HG03103 (cell line): Measurements from ENCODE around the gene SMARCD2.
A peak's percentile ranks its signal among the peaks of the same experiment; 100 is the strongest.
"Not testable (repeated sequence)": the region's sequence is repeated elsewhere in the genome, so short reads cannot be mapped to it uniquely, and the experiment has no call there.

Experiments
- ATAC-seq: cut with Tn5 transposase; IDR thresholded peaks from one replicate; pipeline ENCODE4 v1.9.1; 2021; ENCODE audit warnings: low read depth; ENCODE audit not compliant: unreplicated experiment

Gene SMARCD2

DNA sequence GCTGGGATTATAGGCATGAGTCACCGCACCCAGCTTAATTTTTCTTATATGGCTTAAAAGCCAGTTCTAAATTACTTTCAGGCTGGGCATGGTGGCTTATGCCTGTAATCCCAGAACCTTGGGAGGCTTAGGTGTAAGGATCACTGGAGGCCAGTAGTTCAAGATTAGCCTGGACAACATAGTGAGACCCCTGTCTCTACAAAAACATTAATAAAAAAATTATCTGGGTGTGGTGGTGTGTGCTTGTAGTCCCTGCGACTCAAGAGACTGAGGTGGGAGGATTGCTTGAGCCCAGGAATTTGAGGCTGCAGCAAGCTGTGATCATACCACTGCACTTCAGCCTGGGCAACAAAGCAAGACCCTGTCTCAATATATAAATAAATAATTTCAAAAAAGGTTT, 10.8 kb upstream of the SMARCD2 start:
- no peak for ATAC-seq

DNA sequence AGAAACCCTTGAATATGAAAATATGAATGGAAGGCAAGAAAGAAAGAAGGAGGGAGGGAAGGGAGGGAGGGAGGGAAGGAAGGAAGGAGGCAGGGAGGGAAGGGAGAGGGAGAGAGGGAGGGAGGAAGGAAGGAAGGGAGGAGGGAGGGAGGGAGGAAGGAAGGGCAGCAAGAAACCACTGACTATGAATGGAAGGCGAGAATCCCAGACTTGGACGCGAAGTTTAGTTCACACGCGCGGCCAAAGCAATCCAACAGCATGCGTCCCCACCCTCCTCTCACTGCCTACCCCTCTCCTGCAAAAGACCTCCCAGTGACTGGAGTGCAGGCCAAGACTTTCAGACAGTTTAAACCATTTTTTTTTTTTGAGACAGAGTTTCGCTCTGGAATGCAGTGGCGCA, 7.9 kb upstream of the SMARCD2 start:
- no peak for ATAC-seq

DNA sequence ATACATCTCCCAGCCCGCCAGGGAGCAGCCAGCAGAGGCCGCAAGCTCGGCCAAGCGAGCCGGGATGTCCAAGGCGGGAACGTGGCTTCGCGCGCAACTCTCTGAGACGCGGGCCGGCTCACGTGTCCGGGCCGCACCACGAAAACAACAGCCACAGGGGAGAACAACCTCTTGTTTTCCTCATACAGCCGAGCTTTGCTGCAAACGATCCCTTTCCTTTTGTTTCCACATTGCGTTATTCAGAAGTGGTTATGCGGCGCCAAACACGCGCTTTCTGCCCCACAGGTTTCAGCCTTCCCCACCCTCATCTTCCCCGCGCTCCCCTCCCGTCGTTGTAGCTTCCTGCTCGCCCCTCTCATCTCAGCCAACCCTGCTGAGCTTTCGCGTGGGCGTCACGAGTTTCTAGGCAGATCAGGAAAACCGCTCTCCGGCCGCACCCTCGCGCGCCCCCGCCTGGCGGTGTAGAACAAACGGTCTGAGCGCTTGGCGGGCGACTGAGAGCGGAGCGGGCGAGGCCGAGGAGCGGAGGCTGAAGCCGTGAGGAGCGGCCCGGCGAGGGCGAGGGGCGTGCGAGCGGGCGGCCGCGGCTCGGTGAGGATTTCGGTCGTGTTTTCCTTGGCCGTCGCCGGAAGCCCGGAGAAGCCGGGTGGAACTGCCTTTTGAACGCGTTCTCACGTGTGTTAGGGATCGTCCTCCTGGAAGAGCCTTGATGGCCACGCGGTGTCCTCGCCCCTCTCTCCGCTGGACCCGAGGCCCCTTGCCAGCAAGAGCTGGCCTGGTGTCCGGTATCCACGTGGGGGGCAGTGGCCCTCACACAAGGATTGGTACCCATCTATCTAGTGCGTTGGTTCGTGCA, 6.6 kb upstream of the SMARCD2 start:
- peak; percentile 87 for ATAC-seq

DNA sequence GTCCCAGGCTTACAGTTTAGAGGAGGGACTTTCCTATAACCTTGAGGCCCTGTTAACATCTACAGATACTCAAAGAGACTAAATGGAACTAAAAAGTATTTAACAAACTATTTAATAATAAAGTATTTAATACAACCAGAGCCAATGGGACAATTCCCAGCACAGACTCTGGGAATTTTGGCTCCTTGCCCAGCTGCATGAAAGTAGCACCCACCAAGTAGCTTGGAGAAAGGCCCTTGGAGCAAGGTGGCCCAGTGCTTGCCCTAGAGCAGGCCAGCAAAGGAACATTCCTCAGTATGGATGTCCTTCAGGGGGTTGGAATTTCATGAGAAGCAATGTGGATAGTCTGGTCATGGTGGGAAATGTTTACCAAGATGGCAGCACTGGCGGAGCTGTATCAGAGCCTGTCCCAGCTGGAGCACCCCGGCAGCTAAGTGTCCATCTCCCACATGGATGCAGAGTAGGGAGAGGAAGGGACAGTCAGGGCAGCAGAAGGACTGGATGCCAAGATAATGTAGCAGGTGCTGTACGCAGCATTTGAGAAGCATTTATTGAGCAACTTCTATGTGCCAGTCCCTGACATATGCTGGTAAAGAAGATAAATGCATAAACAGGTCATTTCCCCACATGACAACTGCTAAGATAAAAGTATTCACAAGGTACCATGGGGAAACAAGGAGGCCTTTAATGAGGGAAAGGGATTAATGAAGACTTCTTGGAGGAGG, 5.2 kb upstream of the SMARCD2 start:
- ATAC-seq = no peak

DNA sequence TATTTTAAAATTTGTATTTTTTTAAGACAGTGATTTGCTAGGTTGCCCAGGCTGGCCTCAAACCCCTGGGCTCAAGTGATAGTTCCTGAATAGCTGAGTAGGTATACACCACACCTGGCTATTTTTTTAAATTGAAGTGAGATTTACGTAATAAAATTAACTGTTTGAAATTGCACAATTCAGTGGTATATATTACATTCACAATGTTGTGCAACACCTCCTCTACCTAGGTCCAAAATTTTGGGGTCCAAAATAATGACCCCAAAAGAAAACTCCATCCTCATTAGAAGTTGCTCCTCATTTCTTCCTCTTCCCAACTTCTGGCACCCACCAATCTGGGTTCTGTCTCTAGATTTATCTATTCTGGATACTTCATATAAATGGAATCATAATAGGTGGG, 3.0 kb upstream of the SMARCD2 start:
- ATAC-seq = no peak

DNA sequence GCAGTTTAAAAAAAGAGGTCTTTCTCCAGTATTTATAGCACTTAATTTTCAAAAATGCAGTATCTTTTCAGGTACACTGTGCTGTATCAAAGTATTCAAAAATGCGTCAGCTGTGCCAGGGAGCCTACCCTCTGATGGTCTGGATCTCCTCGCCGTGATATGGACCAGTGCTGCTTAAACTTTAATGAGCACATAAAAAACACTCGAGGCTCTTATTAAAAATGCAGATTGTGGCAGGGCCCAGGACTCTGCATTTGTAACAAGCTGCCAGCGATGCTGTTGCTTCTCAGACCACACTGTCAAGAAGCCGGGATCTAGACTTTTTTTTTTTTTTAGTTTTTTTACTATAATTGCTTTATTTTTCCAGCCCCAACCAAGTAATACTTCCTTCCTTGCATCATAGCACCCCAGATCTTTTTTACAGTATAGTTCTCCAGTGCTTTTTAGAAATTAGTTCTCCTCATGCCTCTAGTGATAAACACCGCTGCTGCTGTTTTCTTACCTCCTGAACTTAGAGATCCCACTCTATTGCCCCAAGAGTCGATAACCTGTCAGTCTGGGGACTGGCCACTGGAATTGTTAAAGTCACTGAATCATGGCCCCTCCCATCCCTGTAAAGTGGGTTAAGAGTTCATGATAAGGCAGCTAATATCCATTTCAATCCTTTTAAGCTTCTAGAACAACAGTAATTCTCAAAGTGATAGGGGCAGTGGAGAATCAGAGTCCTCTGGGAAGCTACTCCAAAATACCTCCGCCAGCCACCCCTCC, 1.6 kb upstream of the SMARCD2 start:
- ATAC-seq = no peak

DNA sequence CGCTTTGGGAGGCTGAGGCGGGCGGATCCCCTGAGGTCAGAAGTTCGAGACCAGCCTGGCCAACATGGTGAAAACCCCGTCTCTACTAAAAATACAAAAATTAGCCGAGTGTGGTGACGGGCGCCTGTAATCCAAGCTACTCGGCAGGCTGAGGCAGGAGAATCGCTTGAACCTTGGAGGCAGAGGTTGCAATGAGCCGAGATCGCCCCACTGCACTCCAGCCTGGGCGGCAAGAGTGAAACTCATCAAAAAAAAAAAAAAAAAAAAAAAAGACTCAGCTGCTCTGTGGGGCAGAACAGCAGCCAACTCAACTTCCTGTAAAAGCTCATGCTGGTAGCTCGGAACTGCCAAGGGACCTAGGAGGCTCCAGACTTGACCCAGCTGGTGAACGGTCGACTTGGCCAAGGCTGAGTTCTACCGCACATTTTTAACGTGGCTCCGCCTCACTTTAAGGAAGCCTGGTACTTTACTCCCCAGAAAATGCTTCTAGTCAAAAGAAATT, 953 bp upstream of the SMARCD2 start:
- ATAC-seq = not testable (repeated sequence)

DNA sequence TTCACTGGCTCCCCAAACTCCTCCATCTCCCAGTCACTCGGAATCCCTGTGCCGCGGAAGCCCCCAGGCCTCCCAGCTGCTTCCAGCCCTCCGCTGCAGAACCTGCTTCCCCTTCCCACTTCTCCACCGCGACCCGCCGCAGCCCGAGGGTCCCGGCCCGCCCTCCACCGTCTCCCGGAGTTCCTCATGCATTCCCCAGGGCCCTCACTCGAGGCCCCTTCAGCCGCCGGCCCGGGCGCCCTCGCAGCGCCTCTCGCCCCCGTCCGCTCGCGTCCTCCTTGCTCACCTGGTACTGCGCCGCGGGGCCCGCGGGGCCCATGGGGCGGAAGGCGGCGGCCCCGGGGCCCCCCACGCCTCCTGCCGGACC, 329 bp downstream of the SMARCD2 start:
- ATAC-seq = peak; percentile 16

DNA sequence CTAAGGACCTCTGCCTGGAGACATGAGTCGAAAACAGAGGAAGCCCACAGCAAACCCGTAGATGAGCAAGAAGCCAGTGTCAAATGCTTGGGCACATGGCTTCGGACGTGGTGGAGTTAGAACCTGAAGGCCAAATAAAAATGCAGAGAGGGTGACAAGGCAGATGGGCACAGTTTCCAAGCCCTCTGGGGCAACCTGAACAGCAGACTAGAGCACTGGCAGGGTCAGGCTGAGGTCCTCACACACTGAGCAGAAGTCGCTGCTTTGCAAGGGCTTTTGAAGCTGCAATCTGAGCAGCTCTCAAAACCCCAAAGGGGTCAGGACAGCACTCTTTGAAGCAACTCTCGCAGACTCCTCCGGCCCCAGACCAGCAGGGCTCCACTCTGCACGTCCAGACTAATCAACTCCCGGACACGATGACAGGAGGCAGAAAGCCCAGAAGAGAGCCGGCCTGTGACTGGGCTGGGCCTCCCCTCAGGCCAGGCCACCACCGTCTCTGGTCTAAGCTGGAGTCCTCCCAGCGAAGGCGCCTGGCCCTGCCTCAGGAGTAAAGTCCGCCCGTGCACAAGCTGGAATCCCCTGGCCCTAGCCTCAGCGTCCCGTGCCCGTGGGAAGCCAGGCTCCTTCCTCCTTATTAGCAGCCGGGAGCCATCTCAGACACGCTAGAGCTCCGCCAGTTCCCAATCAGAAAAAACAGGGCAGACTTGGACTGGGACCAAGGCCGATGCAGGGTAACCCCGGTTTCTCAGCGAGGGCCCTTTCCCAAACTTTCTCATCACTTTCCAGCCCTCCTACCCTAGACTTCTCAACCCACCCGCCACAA, 924 bp downstream of the SMARCD2 start:
- no peak for ATAC-seq

DNA sequence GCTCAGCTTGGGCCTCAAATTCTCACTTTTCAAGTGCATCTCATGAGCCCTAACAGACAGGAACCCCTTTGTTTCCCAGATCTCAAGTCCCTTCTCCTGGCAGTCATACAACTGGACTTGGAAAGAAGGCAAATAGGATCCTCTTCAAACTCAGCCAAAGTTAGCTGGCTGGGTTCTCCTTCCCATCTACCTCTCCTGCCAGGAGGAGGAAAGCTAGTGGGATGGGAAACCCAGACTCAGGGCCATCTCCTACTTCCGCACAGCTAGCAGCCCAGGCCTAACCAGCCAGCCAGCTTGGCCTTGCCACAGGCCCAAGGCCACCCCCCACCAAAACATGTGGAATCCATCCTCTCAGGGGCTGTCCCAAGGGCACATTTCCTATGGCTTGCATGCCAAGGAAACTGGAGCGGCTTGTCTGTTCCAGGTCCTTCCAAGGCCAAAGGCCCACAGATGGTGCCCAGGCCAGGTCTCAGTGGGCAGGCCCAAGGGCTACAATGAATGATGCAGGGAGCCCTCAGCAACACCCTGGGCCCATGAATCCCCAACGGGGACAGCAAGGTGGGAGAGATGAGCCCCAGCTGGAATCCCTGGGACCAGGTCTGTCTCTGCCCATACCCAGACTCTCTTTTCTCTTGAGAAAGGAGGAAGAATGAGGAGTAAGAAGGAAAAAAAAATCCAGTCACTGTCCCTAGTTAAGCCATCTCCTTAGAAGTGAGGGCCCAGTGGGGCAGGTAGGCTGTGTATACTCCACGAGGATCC, 1.7 kb downstream of the SMARCD2 start:
- no peak for ATAC-seq

DNA sequence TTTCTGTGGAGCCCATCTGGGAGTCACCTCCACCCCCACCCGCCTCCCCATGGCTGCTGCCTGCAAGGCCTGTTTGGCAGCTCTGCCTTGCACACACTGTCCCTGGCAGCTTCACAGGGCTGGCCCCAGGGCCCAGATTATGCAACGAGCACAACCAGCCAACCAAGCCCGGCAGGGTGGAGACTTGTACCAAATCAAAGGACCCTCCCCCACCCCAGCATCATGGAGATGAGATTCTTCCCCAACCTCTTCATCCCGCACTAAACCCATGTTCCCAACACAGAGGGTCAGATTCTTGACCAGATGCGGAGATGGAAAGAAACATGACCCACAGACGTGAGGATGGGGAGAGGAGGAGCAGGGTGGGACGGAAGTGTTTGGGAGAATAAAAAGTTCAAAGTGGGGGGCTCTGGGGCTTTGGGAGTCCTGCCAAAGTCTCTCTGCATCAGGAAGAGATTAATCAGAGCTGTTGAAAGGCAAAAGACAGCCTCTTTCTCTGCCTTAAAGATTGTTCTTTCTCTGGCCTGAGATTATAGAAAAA, 3.8 kb downstream of the SMARCD2 start:
- ATAC-seq = no peak

DNA sequence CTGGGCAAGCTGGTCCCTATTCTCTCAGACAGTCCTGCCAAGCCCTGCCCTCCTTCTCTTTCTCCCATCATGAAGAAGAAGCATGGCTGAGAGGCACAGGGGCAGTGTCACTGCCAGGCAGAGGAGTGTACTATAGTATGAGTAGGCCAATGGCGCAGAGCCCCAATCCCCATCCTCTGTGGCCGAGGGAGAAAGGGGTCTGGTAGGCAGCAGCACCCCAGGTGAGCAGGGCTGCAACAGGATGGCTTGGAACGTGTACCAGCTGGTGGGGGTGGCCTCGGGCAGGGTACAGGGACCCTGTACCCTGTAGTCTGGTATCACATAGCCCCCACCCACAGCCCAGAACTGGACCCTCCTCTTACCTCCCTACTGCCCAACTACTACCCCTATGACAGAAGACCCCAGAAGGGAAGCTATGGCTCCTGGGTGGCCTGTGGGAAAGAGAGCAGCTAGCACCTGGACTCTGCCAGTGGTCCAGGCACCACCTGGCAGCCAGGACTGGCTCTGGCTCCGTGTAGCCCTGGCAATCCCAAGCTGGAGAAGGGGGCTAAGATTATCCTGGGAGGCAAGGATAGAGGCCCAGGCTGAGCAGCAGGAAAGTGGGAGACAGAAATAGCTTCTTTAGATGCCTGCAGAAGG, 4.4 kb downstream of the SMARCD2 start:
- ATAC-seq = no peak

DNA sequence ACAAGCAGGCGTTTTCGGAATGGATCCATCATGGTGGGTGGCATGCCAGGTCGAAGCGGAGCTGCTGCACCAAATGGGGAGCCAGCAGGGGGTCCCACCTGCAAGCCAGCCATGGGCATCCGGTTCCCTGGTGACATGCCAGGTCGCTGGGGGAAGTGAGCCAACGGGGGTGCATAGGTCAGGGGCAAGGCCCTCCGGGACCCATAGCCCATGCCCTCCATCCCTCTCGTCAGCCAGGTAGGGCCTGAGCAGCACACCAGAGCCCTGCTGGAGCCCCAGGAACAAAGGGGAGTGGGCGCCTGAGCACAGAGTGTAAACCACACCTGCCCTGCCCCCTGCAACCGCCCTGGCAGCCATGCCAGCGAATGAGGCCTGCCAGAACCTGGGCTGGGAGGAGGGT, 5.0 kb downstream of the SMARCD2 start:
- no peak for ATAC-seq

DNA sequence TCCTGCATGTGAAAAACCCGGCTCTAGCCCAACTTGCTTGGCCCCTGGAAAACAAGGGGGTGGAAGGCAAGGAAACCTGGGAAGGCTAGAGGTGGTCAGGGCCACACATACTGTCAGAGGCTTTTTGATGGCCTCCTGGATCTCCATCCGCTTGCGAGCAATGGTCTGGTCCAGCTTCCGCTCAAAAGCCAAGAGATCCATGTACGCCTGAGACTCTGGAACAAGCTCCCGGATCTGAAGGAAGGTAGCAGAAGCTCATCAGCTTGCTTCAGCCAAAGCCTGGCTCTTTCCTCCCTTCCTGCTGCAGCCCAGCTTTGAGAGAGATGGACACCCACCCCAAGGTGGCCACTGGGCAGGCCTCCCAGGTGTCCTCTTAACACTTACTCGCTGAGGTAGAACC, 5.7 kb downstream of the SMARCD2 start:
- ATAC-seq = no peak

DNA sequence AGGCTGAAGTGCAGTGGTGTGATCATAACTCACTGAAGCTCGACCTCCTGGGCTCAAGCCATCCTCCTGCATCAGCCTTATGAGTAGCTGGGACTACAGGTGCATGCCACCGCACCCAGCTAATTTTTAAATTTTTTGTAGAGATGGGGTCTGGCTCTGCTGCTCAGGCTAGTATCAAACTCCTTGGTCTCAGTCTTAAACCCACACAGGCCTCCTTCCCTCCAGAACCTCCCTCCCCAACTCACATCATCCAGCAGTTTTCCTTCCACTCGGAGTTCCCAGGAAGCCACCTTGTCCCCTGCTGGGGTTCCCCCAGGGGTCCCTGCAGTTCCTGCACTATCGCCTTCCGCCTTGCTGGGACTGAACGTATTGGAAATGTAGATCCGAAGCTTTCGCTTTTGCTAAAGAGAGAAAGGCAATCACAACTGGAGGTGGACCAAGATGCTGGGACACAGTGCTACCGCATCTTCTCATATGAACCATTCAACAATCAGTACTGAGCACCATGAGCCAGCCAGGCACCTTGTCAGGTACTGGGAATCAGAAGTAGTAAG, 7.2 kb downstream of the SMARCD2 start:
- ATAC-seq = no peak

DNA sequence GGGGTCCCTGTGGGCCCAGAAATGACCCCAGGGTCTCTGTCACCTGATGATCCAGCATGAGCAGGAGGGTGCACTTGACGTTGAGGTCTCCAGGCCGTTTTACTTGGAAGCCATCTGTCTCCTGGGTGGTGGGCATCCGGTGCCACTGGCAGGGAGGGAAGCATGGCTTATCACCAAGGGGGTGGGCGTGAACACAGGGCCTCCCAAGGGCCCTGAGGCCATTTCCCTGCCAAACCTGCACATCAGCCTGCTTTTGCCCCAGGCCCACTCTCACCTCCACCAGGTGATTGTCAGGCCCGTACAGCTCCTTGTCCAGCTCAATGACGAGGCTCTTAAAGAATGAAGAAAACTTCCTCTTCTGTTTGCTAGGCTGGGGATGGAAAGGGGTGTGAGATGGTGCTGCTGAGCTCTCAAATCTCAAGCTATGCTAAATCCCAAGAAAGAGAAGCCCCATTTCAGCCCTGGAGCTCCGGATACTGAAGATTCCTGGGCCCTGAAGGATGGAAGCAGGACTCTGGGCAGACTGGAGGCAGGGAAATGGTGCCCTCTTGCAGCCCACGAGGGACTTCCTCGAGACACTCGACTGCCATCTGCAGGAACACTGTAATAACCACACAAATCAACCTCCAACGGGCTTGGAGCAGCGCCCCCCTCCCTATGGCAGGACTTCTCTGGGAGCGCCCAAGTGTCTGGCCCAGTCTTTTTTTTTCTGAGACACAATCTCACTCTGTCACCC, 7.9 kb downstream of the SMARCD2 start:
- ATAC-seq = no peak

DNA sequence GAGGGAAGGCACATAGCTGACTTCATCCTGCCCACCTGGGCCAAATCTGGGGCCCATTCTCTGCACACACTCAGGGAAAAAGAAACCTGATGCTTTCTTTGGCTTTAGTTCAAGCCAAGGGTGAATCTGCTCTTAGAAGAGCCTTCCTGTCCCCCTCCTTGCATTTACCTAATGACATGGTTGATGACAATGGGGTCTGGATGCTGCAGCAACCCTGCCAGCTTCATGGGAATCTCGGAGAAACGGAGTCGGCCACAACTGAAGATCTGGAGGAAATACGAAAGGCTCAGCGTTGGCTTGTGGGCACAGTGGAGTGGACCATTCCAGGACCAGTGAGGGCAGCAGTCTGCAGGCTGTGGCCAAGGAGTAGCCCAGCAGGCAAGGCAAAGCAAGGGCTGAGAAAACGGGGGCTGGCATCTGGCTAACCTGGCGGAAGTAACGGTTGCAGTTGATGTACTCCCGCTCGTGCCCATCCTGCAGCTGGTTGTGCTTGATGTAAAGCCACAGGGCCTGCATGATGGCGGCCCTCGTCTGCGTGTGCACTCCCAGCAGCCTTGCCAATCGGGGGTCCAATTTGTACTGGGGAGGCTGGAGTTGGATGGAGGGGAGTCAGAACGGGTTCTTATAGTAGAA, 8.6 kb downstream of the SMARCD2 start:
- ATAC-seq = no peak
